Subcutaneous abdominal adipose tissue (tissue), 5 donors: ENCODE results near the gene RSPH1.

Experiments
- H3K27ac ChIP-seq: one replicate; pipeline ENCODE4 v1.7.0; 2013; ENCODE audit warnings: low read depth, mild to moderate bottlenecking, inconsistent platforms, low read length, moderate library complexity
- H3K27me3 ChIP-seq, 5 donors: one replicate each; pipeline ENCODE4 v1.7.0; 2013; ENCODE audit warnings: low read length in 5 of 5, inconsistent platforms in 1 of 5; ENCODE audit not compliant: control insufficient read depth in 5 of 5, insufficient read depth in 4 of 5
- H3K36me3 ChIP-seq, 5 donors: one replicate each; pipeline ENCODE4 v1.7.0; 2013; ENCODE audit warnings: low read length in 5 of 5; ENCODE audit not compliant: control insufficient read depth in 5 of 5, insufficient read depth in 5 of 5
- H3K4me1 ChIP-seq, 5 donors: one replicate each; pipeline ENCODE4 v1.7.0; 2013; ENCODE audit warnings: low read length in 5 of 5, mild to moderate bottlenecking in 3 of 5, moderate library complexity in 1 of 5; ENCODE audit not compliant: control insufficient read depth in 5 of 5, insufficient read depth in 5 of 5
- H3K4me3 ChIP-seq, 5 donors: one replicate each; pipeline ENCODE4 v1.7.0; 2013; ENCODE audit warnings: low read length in 5 of 5, low read depth in 1 of 5
- H3K9ac ChIP-seq, 5 donors: one replicate each; pipeline ENCODE4 v1.7.0; 2013; ENCODE audit warnings: low read length in 5 of 5, mild to moderate bottlenecking in 4 of 5, moderate library complexity in 3 of 5
- H3K9me3 ChIP-seq, 5 donors: one replicate each; pipeline ENCODE4 v1.7.0; 2013; ENCODE audit warnings: low read length in 5 of 5; ENCODE audit not compliant: control insufficient read depth in 5 of 5
- donor health status: healthy.
- donor health status: healthy.
- donor health status: healthy.
- donor health status: healthy.
- donor health status: healthy.

The RSPH1 gene

DNA sequence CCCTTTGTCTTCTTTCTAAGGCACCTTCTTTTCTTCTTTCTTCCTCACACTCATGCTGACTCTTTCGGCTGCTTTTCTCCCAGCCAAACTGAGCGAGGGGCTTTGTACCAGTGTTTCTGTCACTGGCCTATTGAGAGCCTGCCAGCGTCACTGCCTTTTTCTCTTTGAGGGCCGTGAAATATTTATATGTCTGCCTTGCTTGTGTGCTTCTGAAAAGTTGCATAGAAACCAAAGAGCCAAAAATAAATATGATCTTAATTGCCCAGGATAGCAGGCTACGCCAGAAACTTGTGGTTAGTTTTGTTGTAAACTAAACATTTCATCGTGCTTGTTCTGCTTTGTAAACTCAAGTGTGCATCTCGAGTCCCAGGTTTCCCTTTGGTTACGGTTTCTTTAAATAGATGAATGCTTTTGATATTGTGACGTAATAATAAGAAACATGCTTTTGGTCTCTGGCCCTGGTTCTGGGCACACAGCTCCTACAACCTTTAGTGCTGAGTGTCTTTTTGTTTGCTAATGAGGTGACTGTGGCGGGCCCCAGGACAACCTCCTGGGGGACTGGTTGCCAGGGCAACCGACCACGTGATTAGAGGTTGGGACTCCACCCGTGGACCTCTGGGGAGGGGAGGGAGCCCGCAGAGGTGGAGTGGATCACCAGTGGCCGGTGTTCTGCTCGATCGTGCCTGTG, 28.5 kb upstream of the RSPH1 start:
- Histone ChIP-seq H3K27ac (peak overlapping the region; percentile 30), H3K9ac (no peak overlapping the region), H3K36me3 (peaks cover 0 to 19% (median 9%) of the 10 kb centered on the region in 5 donors), H3K4me3 (peak overlapping the region in 4 of 5 donors; percentile 7 to 36 (median 14)), H3K27me3 (no peaks in the 10 kb centered on the region), H3K4me1 (peaks cover 3 to 27% (median 19%) of the 10 kb centered on the region in 5 donors), H3K9me3 (no peaks in the 10 kb centered on the region)

DNA sequence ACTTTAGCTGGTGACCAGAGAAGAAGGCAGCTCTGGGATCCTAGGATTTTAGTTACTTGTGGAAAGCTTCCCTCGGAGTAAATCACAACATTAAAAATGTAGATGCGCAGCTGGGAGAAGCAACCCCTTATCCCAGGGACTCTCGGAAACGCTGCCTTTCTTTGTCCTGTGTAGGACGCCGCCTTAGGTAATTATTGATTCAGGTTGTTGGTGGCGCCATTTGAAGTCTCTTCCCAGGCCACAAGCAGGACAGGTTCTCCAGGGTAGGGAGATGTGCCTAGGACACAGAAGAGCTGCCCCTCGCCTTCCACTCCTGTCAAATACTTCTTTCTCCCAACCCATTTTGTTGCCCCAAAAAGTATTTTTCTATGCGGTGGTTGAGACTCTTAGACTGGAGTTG, 27.9 kb upstream of the RSPH1 start:
- H3K4me1 ChIP-seq = peaks cover 3 to 27% (median 19%) of the 10 kb centered on the region in 5 donors
- H3K36me3 ChIP-seq = peaks cover 0 to 25% (median 9%) of the 10 kb centered on the region in 5 donors
- no peak overlapping the region for H3K9ac ChIP-seq
- H3K9me3 ChIP-seq = no peaks in the 10 kb centered on the region
- H3K27me3 ChIP-seq = no peaks in the 10 kb centered on the region
- peak overlapping the region; percentile 30 for H3K27ac ChIP-seq
- H3K4me3 ChIP-seq = no peak overlapping the region

DNA sequence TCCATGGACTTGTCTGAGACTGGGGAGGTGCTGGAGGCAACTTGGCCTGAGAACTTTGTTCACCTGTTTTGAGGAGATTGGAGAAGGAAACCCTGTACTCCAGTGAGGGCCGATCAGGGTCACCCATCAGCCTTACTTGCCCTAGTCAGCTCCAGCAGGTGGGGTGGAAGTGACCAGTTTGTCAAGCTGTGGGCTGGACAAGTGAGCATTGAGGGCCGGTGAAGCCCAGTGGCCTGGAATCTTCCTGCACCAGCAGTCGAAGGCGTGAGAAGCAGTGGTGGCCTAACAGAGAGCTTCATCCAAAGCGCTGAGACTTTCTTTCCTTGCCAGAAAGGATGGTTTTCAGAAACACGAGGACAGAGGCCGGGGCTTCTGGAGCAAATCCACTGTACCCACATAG, 27.2 kb upstream of the RSPH1 start:
- peaks cover 3 to 26% (median 18%) of the 10 kb centered on the region in 5 donors for H3K4me1 ChIP-seq
- no peak overlapping the region for H3K27ac ChIP-seq

DNA sequence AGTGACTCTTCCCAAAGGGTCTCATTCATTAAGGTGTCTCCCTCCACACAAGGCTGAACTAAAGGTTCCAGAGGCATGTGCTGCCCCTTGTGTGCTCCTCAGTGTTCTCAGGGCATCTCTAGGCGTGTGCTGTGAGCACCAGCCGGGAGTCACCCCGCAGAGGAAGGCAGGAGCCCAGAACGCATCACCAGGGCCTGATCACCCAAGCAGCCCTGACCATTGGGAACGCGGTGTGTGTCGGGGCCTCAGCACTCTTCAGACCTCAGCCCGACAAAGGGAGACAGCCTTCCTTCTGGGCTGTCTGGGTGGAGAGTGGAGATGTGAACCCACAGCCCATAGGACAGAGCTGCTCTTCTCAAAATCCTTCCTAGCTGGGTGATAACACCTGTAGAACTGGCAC, 26.7 kb upstream of the RSPH1 start:
- Histone ChIP-seq H3K4me3 (no peak overlapping the region), H3K4me1 (peaks cover 3 to 22% (median 13%) of the 10 kb centered on the region in 5 donors), H3K27me3 (no peaks in the 10 kb centered on the region), H3K36me3 (peaks cover 0 to 36% (median 15%) of the 10 kb centered on the region in 5 donors), H3K27ac (no peak overlapping the region), H3K9ac (no peak overlapping the region), H3K9me3 (no peaks in the 10 kb centered on the region)

More for the DNA sequence above, 27.2 kb upstream of the RSPH1 start:
- no peaks in the 10 kb centered on the region for H3K9me3 ChIP-seq
- no peaks in the 10 kb centered on the region for H3K27me3 ChIP-seq
- H3K4me3 ChIP-seq = no peak overlapping the region
- H3K36me3 ChIP-seq = peaks cover 0 to 32% (median 13%) of the 10 kb centered on the region in 5 donors
- H3K9ac ChIP-seq = no peak overlapping the region

DNA sequence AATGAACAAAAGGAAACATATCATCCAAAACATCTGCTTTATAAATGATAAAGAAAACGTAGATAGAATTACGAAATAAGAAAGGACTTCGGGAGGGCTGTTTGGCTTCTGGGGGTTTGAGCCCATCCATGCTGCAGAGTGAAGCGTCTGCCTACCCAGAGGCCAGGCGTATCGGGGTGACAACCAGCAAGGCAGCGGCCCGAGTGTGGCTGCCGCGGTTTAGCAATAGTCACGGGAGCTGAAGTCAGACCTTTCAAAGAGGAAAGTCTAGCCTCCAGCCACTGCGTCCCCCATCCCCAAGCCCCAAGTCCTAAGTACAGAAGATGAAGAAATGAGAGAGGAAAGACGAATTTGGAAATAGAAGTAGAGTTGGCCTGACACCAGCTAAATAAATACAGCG, 26.2 kb upstream of the RSPH1 start:
- H3K9me3 ChIP-seq = no peaks in the 10 kb centered on the region
- H3K27ac ChIP-seq = no peak overlapping the region
- no peak overlapping the region for H3K9ac ChIP-seq
- no peak overlapping the region for H3K4me3 ChIP-seq
- peaks cover 3 to 18% (median 10%) of the 10 kb centered on the region in 5 donors for H3K4me1 ChIP-seq
- peaks cover 0 to 36% (median 15%) of the 10 kb centered on the region in 5 donors for H3K36me3 ChIP-seq
- H3K27me3 ChIP-seq = no peaks in the 10 kb centered on the region

DNA sequence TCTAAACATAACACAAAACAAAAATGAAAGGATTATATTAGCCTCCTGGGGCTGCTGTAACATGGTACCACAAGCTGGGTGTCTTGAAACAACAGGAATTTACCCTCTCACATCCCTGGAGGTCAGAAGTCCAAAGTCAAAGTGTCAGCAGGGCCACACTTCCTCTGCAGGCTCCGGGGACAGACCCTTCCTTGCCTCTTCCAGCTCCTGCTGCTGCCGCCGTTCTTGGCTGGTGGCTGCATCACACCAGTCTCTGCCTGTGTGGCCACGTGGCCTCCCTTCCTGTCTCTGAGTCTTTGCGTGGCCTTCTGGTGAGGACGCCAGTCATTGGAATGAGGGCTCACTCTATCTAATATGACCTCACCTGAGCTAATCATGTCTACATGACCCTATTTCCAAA, 25.8 kb upstream of the RSPH1 start:
- Histone ChIP-seq H3K4me3 (no peak overlapping the region), H3K4me1 (peaks cover 3 to 18% (median 10%) of the 10 kb centered on the region in 5 donors), H3K27ac (no peak overlapping the region), H3K9ac (no peak overlapping the region), H3K27me3 (no peaks in the 10 kb centered on the region), H3K36me3 (peaks cover 0 to 36% (median 15%) of the 10 kb centered on the region in 5 donors), H3K9me3 (no peaks in the 10 kb centered on the region)

DNA sequence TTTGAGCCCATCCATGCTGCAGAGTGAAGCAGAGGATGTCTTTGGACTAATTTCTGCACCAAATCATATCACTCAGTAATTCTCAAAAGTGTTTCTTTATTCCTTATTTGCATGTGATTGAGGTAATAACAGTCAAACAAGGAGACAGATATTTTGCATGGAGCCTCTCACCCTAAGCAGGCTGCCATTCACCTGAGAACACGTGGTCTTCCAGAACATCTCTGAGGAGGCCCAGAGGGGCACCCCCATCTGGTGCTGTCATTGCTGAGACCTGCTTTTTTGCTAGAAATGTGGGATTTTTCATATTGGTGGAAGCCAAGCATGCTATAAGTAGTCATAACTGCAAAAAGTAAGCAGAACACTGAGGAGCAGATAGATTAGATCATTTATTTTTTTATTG, 25.4 kb upstream of the RSPH1 start:
- H3K4me3 ChIP-seq = no peak overlapping the region
- peaks cover 3 to 15% (median 10%) of the 10 kb centered on the region in 5 donors for H3K4me1 ChIP-seq
- H3K27me3 ChIP-seq = no peaks in the 10 kb centered on the region
- no peak overlapping the region for H3K9ac ChIP-seq
- H3K36me3 ChIP-seq = peaks cover 0 to 36% (median 14%) of the 10 kb centered on the region in 5 donors
- H3K9me3 ChIP-seq = no peaks in the 10 kb centered on the region
- no peak overlapping the region for H3K27ac ChIP-seq

DNA sequence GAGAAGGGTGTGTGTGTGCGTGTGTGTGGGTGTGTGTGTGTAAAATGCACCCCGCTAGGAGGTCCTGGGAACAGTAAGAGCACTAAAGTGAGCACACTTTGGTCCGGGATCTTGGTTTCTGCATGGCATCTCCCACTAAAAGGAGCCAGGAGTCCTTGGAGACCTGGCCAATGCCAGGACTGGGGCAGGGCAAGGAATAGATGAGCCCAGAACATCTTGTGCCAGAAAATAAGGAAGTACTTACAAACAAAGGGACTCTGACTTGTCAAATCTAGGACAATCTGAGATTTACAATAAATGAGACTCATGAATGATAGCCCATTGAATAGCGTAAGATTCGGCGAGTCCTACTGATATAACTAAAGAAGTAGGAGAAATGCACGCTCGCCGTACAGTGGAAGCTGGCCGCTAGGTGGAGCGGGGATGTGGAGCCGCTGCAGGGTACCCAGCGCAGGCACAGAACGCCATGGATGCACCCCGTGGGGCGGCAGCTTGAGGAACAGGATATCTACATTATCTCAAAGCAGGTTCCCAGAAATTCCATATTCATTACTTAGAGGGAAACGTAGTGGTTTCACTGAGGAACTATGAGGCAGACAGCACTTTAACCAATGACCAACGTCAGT, 24.7 kb upstream of the RSPH1 start:
- no peaks in the 10 kb centered on the region for H3K27me3 ChIP-seq
- H3K27ac ChIP-seq = no peak overlapping the region
- H3K9ac ChIP-seq = no peak overlapping the region
- H3K36me3 ChIP-seq = peaks cover 0 to 36% (median 13%) of the 10 kb centered on the region in 5 donors
- peaks cover 3 to 12% (median 10%) of the 10 kb centered on the region in 5 donors for H3K4me1 ChIP-seq
- no peak overlapping the region for H3K4me3 ChIP-seq
- no peaks in the 10 kb centered on the region for H3K9me3 ChIP-seq

DNA sequence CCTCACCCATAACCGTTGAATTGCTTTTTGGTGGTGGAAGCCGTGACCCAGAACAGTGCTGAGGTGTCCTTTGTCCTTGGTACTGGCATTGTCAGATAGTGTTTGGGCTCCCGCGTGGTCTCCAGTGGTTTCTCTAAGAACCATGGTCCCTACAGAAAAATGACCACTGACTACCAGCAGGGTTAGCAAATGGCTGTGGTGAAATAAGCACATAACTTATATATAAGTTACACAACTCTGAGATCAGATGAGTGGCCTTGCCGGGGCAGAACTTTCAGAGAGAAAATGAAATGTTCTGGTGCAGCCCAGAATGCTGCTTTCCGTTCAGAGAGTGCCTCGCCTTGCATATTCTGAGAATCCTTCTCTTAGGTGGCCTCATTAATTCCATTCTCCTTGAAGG, 22.6 kb upstream of the RSPH1 start:
- no peak overlapping the region for H3K9ac ChIP-seq

DNA sequence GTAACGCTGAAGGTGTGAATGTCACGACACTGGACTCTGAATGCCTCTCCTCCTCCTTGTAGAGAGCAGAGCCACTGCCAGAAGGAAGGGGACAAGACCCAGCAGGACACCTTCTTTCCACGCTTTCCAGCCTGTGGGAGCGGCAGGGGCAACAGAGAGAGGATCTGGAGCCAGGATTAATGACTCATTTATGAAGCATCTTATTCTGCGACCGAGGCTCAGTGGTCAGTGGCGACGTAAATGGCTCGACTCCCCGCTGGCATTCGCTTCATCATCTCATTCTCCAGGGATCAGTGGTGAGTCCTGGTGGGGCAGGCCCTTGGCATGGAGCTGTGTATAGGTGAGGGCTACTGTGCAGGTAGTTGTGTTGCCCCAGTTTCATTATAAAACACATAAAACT, 22.2 kb upstream of the RSPH1 start:
- no peak overlapping the region for H3K27ac ChIP-seq
- no peak overlapping the region for H3K4me3 ChIP-seq
- H3K27me3 ChIP-seq = no peaks in the 10 kb centered on the region
- peaks cover 0 to 35% (median 13%) of the 10 kb centered on the region in 5 donors for H3K36me3 ChIP-seq
- H3K9ac ChIP-seq = no peak overlapping the region
- H3K4me1 ChIP-seq = peaks cover 3 to 16% (median 12%) of the 10 kb centered on the region in 5 donors
- H3K9me3 ChIP-seq = no peaks in the 10 kb centered on the region

More for the DNA sequence above, 22.6 kb upstream of the RSPH1 start:
- Histone ChIP-seq H3K27ac (no peak overlapping the region), H3K9me3 (no peaks in the 10 kb centered on the region), H3K4me3 (no peak overlapping the region), H3K27me3 (no peaks in the 10 kb centered on the region), H3K36me3 (peaks cover 0 to 36% (median 13%) of the 10 kb centered on the region in 5 donors), H3K4me1 (peaks cover 3 to 14% (median 11%) of the 10 kb centered on the region in 5 donors)
